Natural killer cell (primary cell): ENCODE data around the gene CDH12. TPM values are rescaled to one million over a fixed set of nuclear protein-coding genes. Genes with fewer than 3 reads are reported as not detected.
"Not testable (repeated sequence)": the region's sequence is repeated elsewhere in the genome, so short reads cannot be mapped to it uniquely, and the experiment has no call there.

Experiments used
- ATAC-seq, 3 donors: fragments of 150-1000 bp in 2 of 3; fragments of 200-7000 bp in 1 of 3; cut with Tn5 transposase; 1 replicate in 1 of 3; 2 replicates in 2 of 3; pipeline ENCODE4 v1.10.0; 2021; ENCODE audit warnings: mild to moderate bottlenecking in 2 of 3, moderate library complexity in 2 of 3
- DNase-seq, 2 donors: peaks; one replicate each; pipeline versions ENCODE4 v3.0.0 to v3.0.0-alpha.2; 2013 to 2021; ENCODE audit warnings: mixed read lengths in 1 of 2
- H3K27ac ChIP-seq: one replicate; pipeline ENCODE4 v1.5.1; 2013; ENCODE audit warnings: mild to moderate bottlenecking, low read length
- H3K27me3 ChIP-seq: one replicate; pipeline ENCODE4 v1.6.1; 2013; ENCODE audit warnings: low read length; ENCODE audit not compliant: control insufficient read depth, insufficient read depth
- H3K36me3 ChIP-seq: one replicate; pipeline ENCODE4 v1.6.1; 2013; ENCODE audit warnings: low read length; ENCODE audit not compliant: control insufficient read depth, insufficient read depth
- H3K4me1 ChIP-seq: one replicate; pipeline ENCODE4 v1.6.1; 2013; ENCODE audit warnings: low read length; ENCODE audit not compliant: control insufficient read depth, insufficient read depth
- H3K4me3 ChIP-seq: one replicate; pipeline ENCODE4 v1.5.1; 2013; ENCODE audit warnings: low read length
- H3K9me3 ChIP-seq: one replicate; pipeline ENCODE4 v1.6.1; 2013; ENCODE audit warnings: low read length; ENCODE audit not compliant: control insufficient read depth, insufficient read depth
- H3K27ac Mint-ChIP-seq, 2 donors: one replicate each; pipeline ENCODE4 v1.8.0; 2022; ENCODE audit warnings: mild to moderate bottlenecking in 2 of 2, mixed read lengths in 2 of 2, moderate library complexity in 1 of 2
- H3K27me3 Mint-ChIP-seq, 2 donors: one replicate each; pipeline ENCODE4 v1.8.0; 2022; ENCODE audit warnings: low read depth in 2 of 2, mixed read lengths in 2 of 2
- H3K36me3 Mint-ChIP-seq: one replicate; pipeline ENCODE4 v1.8.0; 2022; ENCODE audit warnings: mixed read lengths
- H3K4me1 Mint-ChIP-seq, 2 donors: one replicate each; pipeline ENCODE4 v1.8.0; 2022; ENCODE audit warnings: mixed read lengths in 2 of 2
- H3K4me3 Mint-ChIP-seq: one replicate; pipeline ENCODE4 v1.8.0; 2022; ENCODE audit warnings: mild to moderate bottlenecking, moderate library complexity, mixed read lengths
- H3K9me3 Mint-ChIP-seq, 2 donors: one replicate each; pipeline ENCODE4 v1.8.0; 2022; ENCODE audit warnings: mixed read lengths in 2 of 2
- CTCF ChIP-seq: fragments of 200-600 bp; IDR thresholded peaks from one replicate; pipeline ENCODE4 v1.8.0; 2022; ENCODE audit warnings: antibody characterized with exemption
- WGBS: methylation state at CpG from one replicate; pipeline ENCODE4 v1.1.7; 2013; ENCODE audit warnings: missing lambda C conversion rate; ENCODE audit not compliant: insufficient coverage; 5-methylcytosine and 5-hydroxymethylcytosine counted together
- intact Hi-C: fragments of 100-400 bp; cut with micrococcal nuclease; formaldehyde crosslinking; loops from one replicate; pipeline ENCODE4 v1.14.2; 2022
- total RNA-seq, 4 donors: library from RNA; stranded (reverse); fragments of 120-200 nt in 1 of 4; gene quantifications; one replicate each; pipeline versions ENCODE4 v1.2.3 to v1.2.4, GENCODE V29; 2013 to 2022

CDH12 gene
- total RNA-seq, 3 donors from 2014 or later (not counting 1 experiment from before 2014, with no cell fraction given), result not detected

DNA sequence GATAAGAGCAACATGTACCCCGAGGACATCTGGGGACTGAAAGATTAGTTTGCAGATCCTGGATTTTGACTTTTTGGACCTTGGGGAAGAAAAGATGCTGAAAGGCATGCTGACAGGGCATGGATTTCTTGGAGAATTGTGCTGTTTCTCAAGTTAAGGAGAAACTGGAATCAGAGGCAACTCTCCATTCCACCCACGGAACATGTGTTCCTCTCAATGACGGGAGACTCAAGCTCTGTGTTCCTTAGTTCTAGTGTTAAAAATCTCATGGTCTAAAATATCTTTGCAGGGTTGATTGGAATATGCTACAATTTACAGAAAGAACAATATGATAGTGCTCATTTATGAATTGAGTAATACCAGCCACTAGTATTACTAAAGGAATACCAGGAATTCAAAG is 34.4 kb upstream of the CDH12 start:
- no peak for ATAC-seq
- H3K4me1 Mint-ChIP-seq, result no peaks in the 10 kb centered on the region

GRCh38 chr5:22858911-22859310 is 5.8 kb upstream of the CDH12 start:
- WGBS, result 89% methylated on average over 4 of the region's 5 CpGs
- DNase-seq, H3K27me3 ChIP-seq, H3K9me3 Mint-ChIP-seq, ATAC-seq, H3K4me3 ChIP-seq, H3K36me3 ChIP-seq, H3K27ac Mint-ChIP-seq, H3K27me3 Mint-ChIP-seq, H3K27ac ChIP-seq, H3K4me1 Mint-ChIP-seq, intact Hi-C loops, H3K9me3 ChIP-seq, H3K36me3 Mint-ChIP-seq, H3K4me1 ChIP-seq, H3K4me3 Mint-ChIP-seq: not testable (repeated sequence)

More for the DNA sequence above, 34.4 kb upstream of the CDH12 start:
- 48% methylated on average over 1 of the region's 3 CpGs for WGBS
- no peak overlapping the region for H3K27ac Mint-ChIP-seq
- no peaks in the 10 kb centered on the region for H3K4me1 ChIP-seq
- intact Hi-C loops, result no loop called here
- H3K9me3 ChIP-seq, result no peaks in the 10 kb centered on the region
- TF ChIP-seq CTCF, result no peak
- H3K27me3 ChIP-seq, result no peaks in the 10 kb centered on the region
- H3K27me3 Mint-ChIP-seq, result no peaks in the 10 kb centered on the region
- H3K4me3 ChIP-seq, result no peak overlapping the region
- DNase-seq, result no peak
- no peaks in the 10 kb centered on the region for H3K36me3 ChIP-seq
- no peaks in the 10 kb centered on the region for H3K36me3 Mint-ChIP-seq
- no peak overlapping the region for H3K27ac ChIP-seq
- no peak overlapping the region for H3K4me3 Mint-ChIP-seq
- H3K9me3 Mint-ChIP-seq, result peaks cover 13 to 15% of the 10 kb centered on the region in 2 donors

- intact Hi-C loops, result no loop called here
- Histone ChIP-seq H3K4me3 (no peak overlapping the region), H3K9me3 (no peaks in the 10 kb centered on the region), H3K36me3 (no peaks in the 10 kb centered on the region), H3K4me1 (no peaks in the 10 kb centered on the region), H3K27ac (no peak overlapping the region), H3K27me3 (no peaks in the 10 kb centered on the region)
- no peaks in the 10 kb centered on the region for H3K4me1 Mint-ChIP-seq
- DNase-seq, result no peak
- no peaks in the 10 kb centered on the region for H3K27me3 Mint-ChIP-seq
- H3K36me3 Mint-ChIP-seq, result no peaks in the 10 kb centered on the region
- 89% methylated on average over 3 of the region's 4 CpGs for WGBS
- TF ChIP-seq CTCF, result no peak
- ATAC-seq, result no peak
- no peak overlapping the region for H3K27ac Mint-ChIP-seq
- no peak overlapping the region for H3K4me3 Mint-ChIP-seq
- peaks cover 3% of the 10 kb centered on the region in 2 donors for H3K9me3 Mint-ChIP-seq
Observed at GRCh38 chr5:22855824-22856223, 2.7 kb upstream of the CDH12 start.

- Mint-ChIP-seq H3K27me3 (no peaks in the 10 kb centered on the region), H3K9me3 (peaks cover 6 to 14% of the 10 kb centered on the region in 2 donors), H3K36me3 (peaks cover 9% of the 10 kb centered on the region), H3K4me3 (no peak overlapping the region), H3K4me1 (no peaks in the 10 kb centered on the region), H3K27ac (no peak overlapping the region)
- Histone ChIP-seq H3K9me3 (no peaks in the 10 kb centered on the region), H3K27ac (no peak overlapping the region), H3K36me3 (no peaks in the 10 kb centered on the region), H3K4me1 (no peaks in the 10 kb centered on the region), H3K4me3 (no peak overlapping the region), H3K27me3 (no peaks in the 10 kb centered on the region)
- no peak for ATAC-seq
- DNase-seq, result no peak
- intact Hi-C loops, result no loop called here
- no CpG with 5 or more reads among the region's 3 CpGs for WGBS
- no peak for TF ChIP-seq CTCF
Observed at GRCh38 chr5:22850981-22851380, 2.2 kb downstream of the CDH12 start.
